ENCODE measurements around the gene FIP1L1. TPM values are rescaled to one million over a fixed set of nuclear protein-coding genes. Genes with fewer than 3 reads are reported as not detected.
"Not testable (repeated sequence)": the region's sequence is repeated elsewhere in the genome, so short reads cannot be mapped to it uniquely, and the experiment has no call there.

FIP1L1 gene
- total and polyA plus RNA-seq, 4 donors, result 22.1 to 82.8 (median 32.0) TPM

GRCh38 chr4:53461244-53461643 is 83.8 kb downstream of the FIP1L1 start:
- peaks cover 0 to 13% (median 0%) of the 10 kb centered on the region in 5 donors for H3K4me1 ChIP-seq (ENCODE audit: control insufficient read depth in 5 of 5, insufficient read depth in 5 of 5, low read length in 5 of 5)
- H3K9me3 ChIP-seq (ENCODE audit: control insufficient read depth in 4 of 4, insufficient read depth in 3 of 4, low read length in 3 of 4), result peaks cover 0 to under 1% (median 0%) of the 10 kb centered on the region in 4 donors
- WGBS, 2 donors, result 99 to 100% methylated on average over 2 of the region's 2 CpGs
- no peak overlapping the region for H3K4me3 ChIP-seq
- H3K9ac ChIP-seq (ENCODE audit: insufficient read depth in 1 of 2, low read length in 2 of 2), result no peak overlapping the region
- no peak for ATAC-seq (ENCODE audit: insufficient read depth, low FRiP score)
- DNase-seq, result no peak
- no peaks in the 10 kb centered on the region for H3K27me3 ChIP-seq (ENCODE audit: control insufficient read depth in 3 of 3, insufficient read depth in 3 of 3, low read length in 2 of 3)
- TF ChIP-seq, protein P1, sequence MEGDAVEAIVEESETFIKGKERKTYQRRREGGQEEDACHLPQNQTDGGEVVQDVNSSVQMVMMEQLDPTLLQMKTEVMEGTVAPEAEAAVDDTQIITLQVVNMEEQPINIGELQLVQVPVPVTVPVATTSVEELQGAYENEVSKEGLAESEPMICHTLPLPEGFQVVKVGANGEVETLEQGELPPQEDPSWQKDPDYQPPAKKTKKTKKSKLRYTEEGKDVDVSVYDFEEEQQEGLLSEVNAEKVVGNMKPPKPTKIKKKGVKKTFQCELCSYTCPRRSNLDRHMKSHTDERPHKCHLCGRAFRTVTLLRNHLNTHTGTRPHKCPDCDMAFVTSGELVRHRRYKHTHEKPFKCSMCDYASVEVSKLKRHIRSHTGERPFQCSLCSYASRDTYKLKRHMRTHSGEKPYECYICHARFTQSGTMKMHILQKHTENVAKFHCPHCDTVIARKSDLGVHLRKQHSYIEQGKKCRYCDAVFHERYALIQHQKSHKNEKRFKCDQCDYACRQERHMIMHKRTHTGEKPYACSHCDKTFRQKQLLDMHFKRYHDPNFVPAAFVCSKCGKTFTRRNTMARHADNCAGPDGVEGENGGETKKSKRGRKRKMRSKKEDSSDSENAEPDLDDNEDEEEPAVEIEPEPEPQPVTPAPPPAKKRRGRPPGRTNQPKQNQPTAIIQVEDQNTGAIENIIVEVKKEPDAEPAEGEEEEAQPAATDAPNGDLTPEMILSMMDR (IDR thresholded peaks at IDR 0.05; ENCODE audit: control extremely low read depth, extremely low read depth), result no peak
- H3K27ac ChIP-seq (ENCODE audit: low read depth in 1 of 2, low read length in 1 of 2), result no peak overlapping the region
- peaks cover 0 to 21% (median 11%) of the 10 kb centered on the region in 4 donors for H3K36me3 ChIP-seq (ENCODE audit: control insufficient read depth in 4 of 4, insufficient read depth in 4 of 4, low read length in 4 of 4)

GRCh38 chr4:53463340-53463739 is 85.9 kb downstream of the FIP1L1 start:
- TF ChIP-seq, protein P1 (IDR thresholded peaks at IDR 0.05; ENCODE audit: control extremely low read depth, extremely low read depth), result no peak
- no peak overlapping the region for H3K4me3 ChIP-seq
- H3K4me1 ChIP-seq (ENCODE audit: control insufficient read depth in 5 of 5, insufficient read depth in 5 of 5, low read length in 5 of 5), result peaks cover 0 to 13% (median 0%) of the 10 kb centered on the region in 5 donors
- no peak overlapping the region for H3K27ac ChIP-seq (ENCODE audit: low read depth in 1 of 2, low read length in 1 of 2)
- DNase-seq (no peak), ATAC-seq (ENCODE audit: insufficient read depth, low FRiP score) (no peak)
- WGBS, 2 donors, result 90 to 91% methylated on average over 5 of the region's 5 CpGs
- H3K9me3 ChIP-seq (ENCODE audit: control insufficient read depth in 4 of 4, insufficient read depth in 3 of 4, low read length in 3 of 4), result peaks cover 0 to 5% (median 0%) of the 10 kb centered on the region in 4 donors
- no peak overlapping the region for H3K9ac ChIP-seq (ENCODE audit: insufficient read depth in 1 of 2, low read length in 2 of 2)
- H3K27me3 ChIP-seq (ENCODE audit: control insufficient read depth in 3 of 3, insufficient read depth in 3 of 3, low read length in 2 of 3), result no peaks in the 10 kb centered on the region
- H3K36me3 ChIP-seq (ENCODE audit: control insufficient read depth in 4 of 4, insufficient read depth in 4 of 4, low read length in 4 of 4), result peaks cover 0 to 16% (median 7%) of the 10 kb centered on the region in 4 donors

DNA sequence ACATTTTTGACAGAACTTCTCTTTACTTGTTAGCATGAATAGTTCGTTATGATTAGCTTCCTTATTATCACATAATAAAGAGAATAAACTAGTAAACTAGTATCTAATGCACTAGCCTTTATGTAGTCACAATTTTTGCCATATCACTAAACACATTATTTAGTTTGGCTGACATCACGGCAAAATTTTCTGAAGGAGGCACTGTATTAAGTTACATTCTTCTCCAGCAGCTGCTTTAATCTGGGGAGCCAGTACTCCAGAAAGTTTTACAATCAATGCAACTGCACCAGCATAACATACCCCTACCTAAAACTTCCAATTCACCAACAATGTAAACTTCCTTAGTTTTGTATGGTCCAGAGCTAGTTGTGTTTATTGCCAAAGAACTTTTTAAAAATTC is 87.8 kb downstream of the FIP1L1 start:
- peaks cover 0 to 9% (median 2%) of the 10 kb centered on the region in 4 donors for H3K36me3 ChIP-seq (ENCODE audit: control insufficient read depth in 4 of 4, insufficient read depth in 4 of 4, low read length in 4 of 4)
- ATAC-seq (ENCODE audit: insufficient read depth, low FRiP score), result no peak
- H3K9ac ChIP-seq (ENCODE audit: insufficient read depth in 1 of 2, low read length in 2 of 2), result no peak overlapping the region
- H3K4me1 ChIP-seq (ENCODE audit: control insufficient read depth in 5 of 5, insufficient read depth in 5 of 5, low read length in 5 of 5), result peaks cover 0 to 13% (median 0%) of the 10 kb centered on the region in 5 donors
- no peak overlapping the region for H3K27ac ChIP-seq (ENCODE audit: low read depth in 1 of 2, low read length in 1 of 2)
- DNase-seq, result peak in 2 of 3 donors; percentile 57 to 67
- TF ChIP-seq, protein P1 (IDR thresholded peaks at IDR 0.05; ENCODE audit: control extremely low read depth, extremely low read depth), result no peak
- no peaks in the 10 kb centered on the region for H3K27me3 ChIP-seq (ENCODE audit: control insufficient read depth in 3 of 3, insufficient read depth in 3 of 3, low read length in 2 of 3)
- no peak overlapping the region for H3K4me3 ChIP-seq
- H3K9me3 ChIP-seq (ENCODE audit: control insufficient read depth in 4 of 4, insufficient read depth in 3 of 4, low read length in 3 of 4), result peaks cover 0 to 5% (median 0%) of the 10 kb centered on the region in 4 donors
- WGBS, 2 donors, result 79 to 80% methylated on average over 2 of the region's 2 CpGs

DNA sequence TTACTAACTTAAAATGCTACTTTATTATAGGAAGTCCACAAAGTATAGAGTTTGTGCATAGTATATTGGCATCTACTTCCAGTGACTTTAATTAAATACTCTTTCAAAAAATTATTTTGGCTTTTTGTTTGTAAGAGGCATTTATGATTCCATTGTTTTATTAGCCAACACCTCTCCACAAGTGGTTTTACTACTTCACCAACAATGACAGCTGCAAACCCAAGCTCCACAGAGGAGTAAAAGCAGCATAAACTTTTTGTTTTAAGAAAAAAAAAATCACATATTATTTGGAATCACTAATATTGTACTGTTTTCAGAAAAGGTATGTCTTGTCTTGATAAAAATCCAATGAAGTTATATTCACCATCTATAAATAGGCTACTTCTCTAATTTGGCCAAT is 88.5 kb downstream of the FIP1L1 start:
- H3K36me3 ChIP-seq (ENCODE audit: control insufficient read depth in 4 of 4, insufficient read depth in 4 of 4, low read length in 4 of 4), result peaks cover 0 to 9% (median 2%) of the 10 kb centered on the region in 4 donors
- H3K9me3 ChIP-seq (ENCODE audit: control insufficient read depth in 4 of 4, insufficient read depth in 3 of 4, low read length in 3 of 4), result peaks cover 0 to 5% (median 0%) of the 10 kb centered on the region in 4 donors
- DNase-seq, result no peak

GRCh38 chr4:53466576-53466975 is 89.1 kb downstream of the FIP1L1 start:
- peaks cover 0 to 13% (median 0%) of the 10 kb centered on the region in 5 donors for H3K4me1 ChIP-seq (ENCODE audit: control insufficient read depth in 5 of 5, insufficient read depth in 5 of 5, low read length in 5 of 5)
- not testable (repeated sequence) for H3K4me3 ChIP-seq; ATAC-seq (ENCODE audit: insufficient read depth, low FRiP score); H3K27ac ChIP-seq (ENCODE audit: low read depth in 1 of 2, low read length in 1 of 2); H3K9ac ChIP-seq (ENCODE audit: insufficient read depth in 1 of 2, low read length in 2 of 2); H3K27me3 ChIP-seq (ENCODE audit: control insufficient read depth in 3 of 3, insufficient read depth in 3 of 3, low read length in 2 of 3); H3K36me3 ChIP-seq (ENCODE audit: control insufficient read depth in 4 of 4, insufficient read depth in 4 of 4, low read length in 4 of 4); DNase-seq; H3K9me3 ChIP-seq (ENCODE audit: control insufficient read depth in 4 of 4, insufficient read depth in 3 of 4, low read length in 3 of 4)
- WGBS, 2 donors, result 97 to 98% methylated on average over 6 of the region's 6 CpGs

More for the DNA sequence above, 88.5 kb downstream of the FIP1L1 start:
- no peak overlapping the region for H3K9ac ChIP-seq (ENCODE audit: insufficient read depth in 1 of 2, low read length in 2 of 2)
- peaks cover 0 to 13% (median 0%) of the 10 kb centered on the region in 5 donors for H3K4me1 ChIP-seq (ENCODE audit: control insufficient read depth in 5 of 5, insufficient read depth in 5 of 5, low read length in 5 of 5)
- no peak overlapping the region for H3K4me3 ChIP-seq
- H3K27me3 ChIP-seq (ENCODE audit: control insufficient read depth in 3 of 3, insufficient read depth in 3 of 3, low read length in 2 of 3), result no peaks in the 10 kb centered on the region
- no peak overlapping the region for H3K27ac ChIP-seq (ENCODE audit: low read depth in 1 of 2, low read length in 1 of 2)
- TF ChIP-seq, protein P1 (IDR thresholded peaks at IDR 0.05; ENCODE audit: control extremely low read depth, extremely low read depth), result no peak
- no peak for ATAC-seq (ENCODE audit: insufficient read depth, low FRiP score)

Data from lung (tissue), 12 donors.